K562 (cell line): Measurements from ENCODE around the gene CNOT4. TPM values are rescaled to one million over a fixed set of nuclear protein-coding genes. Genes with fewer than 3 reads are reported as not detected.

ENCODE experiments used
- ATAC-seq: fragments of 200-7000 bp; cut with Tn5 transposase; 3 replicates; pipeline ENCODE4 v1.9.1; 2020; ENCODE audit warnings: moderate library complexity
- BruUV-seq: library from RNA; stranded (reverse); fragments of 400-500 nt; replicated peaks from 2 replicates; lab custom pipeline; 2021; lab: Mats Ljungman, UMichigan
- CTCF ChIA-PET: fragments of 300-600 bp; formaldehyde crosslinking; extraction: SDS; loops from one replicate; lab custom pipeline; 2021; ENCODE audit warnings: low intra/inter-chr PET ratio; lab: Yijun Ruan, JAX
- POLR2A ChIA-PET: fragments of 300-600, 350-650 bp; sonication (Branson Sonifier 250); formaldehyde crosslinking; extraction: SDS; loops from one replicate; lab custom pipeline; 2021; ENCODE audit warnings: antibody characterized with exemption, inconsistent platforms; lab: Yijun Ruan, JAX
- DNase-seq, 4 experiments: peaks; one replicate each; pipeline versions ENCODE4 v3.0.0 to v3.0.0-alpha.2; 2011 to 2018; ENCODE audit warnings: low spot score in 3 of 4, mixed read lengths in 3 of 4; ENCODE audit errors: extremely low read depth in 1 of 4
- FAIRE-seq: peaks from 2 replicates; lab custom pipeline; 2011; peaks lifted over from hg19 to GRCh38; lab: Jason Lieb, UNC
- H2AFZ ChIP-seq: 2 replicates; pipeline ENCODE4 v1.6.0; 2011; ENCODE audit warnings: low read depth, low read length, control low read depth, inconsistent platforms
- H3K27ac ChIP-seq: fragments of 200-600 bp; 3 replicates; pipeline ENCODE4 v1.8.0; 2011; ENCODE audit warnings: low read depth, mild to moderate bottlenecking, control low read depth, inconsistent platforms, low read length, moderate library complexity, mixed read lengths; ENCODE audit errors: extremely low read depth
- H3K27me3 ChIP-seq, 2 experiments: fragments of 300-600 bp in 1 of 2; 2 replicates in 1 of 2; 3 replicates in 1 of 2; pipeline versions ENCODE4 v1.6.0 to v1.8.0; 2011; ENCODE audit warnings: inconsistent platforms in 2 of 2, low read length in 2 of 2, mild to moderate bottlenecking in 1 of 2, mixed read lengths in 1 of 2, moderate library complexity in 1 of 2; ENCODE audit not compliant: control insufficient read depth in 2 of 2, insufficient read depth in 2 of 2
- H3K36me3 ChIP-seq: fragments of 300-600 bp; 3 replicates; pipeline ENCODE4 v1.8.0; 2011; ENCODE audit warnings: mild to moderate bottlenecking, low read length, inconsistent platforms; ENCODE audit not compliant: control insufficient read depth, insufficient read depth
- H3K4me1 ChIP-seq, 2 experiments: fragments of 200-600 bp in 1 of 2; replicated peaks in 1 of 2; 2 replicates in 1 of 2; 3 replicates in 1 of 2; pipeline versions ENCODE4 v1.5.1 to v1.8.0; 2011; ENCODE audit warnings: inconsistent platforms in 2 of 2, low read length in 2 of 2, mild to moderate bottlenecking in 1 of 2, mixed read lengths in 1 of 2, moderate library complexity in 1 of 2; ENCODE audit not compliant: control insufficient read depth in 2 of 2, insufficient read depth in 2 of 2
- H3K4me2 ChIP-seq: 2 replicates; pipeline ENCODE4 v1.6.1; 2011; ENCODE audit warnings: low read length, control low read depth, inconsistent platforms, mixed read lengths; ENCODE audit not compliant: insufficient read depth
- H3K4me3 ChIP-seq: fragments of 200-600 bp; sonication (generic), shearing (Covaris generic); 2 replicates; pipeline ENCODE4 v1.5.1; 2016; ENCODE audit warnings: control low read depth, inconsistent platforms
- H3K79me2 ChIP-seq: fragments of 200-600 bp; 3 replicates; pipeline ENCODE4 v1.8.0; 2011; ENCODE audit warnings: low read length, inconsistent platforms; ENCODE audit not compliant: control insufficient read depth, insufficient read depth
- H3K9ac ChIP-seq, 2 experiments: 2 replicates each; pipeline versions ENCODE4 v1.6.0 to v1.6.1; 2011; ENCODE audit warnings: low read depth in 2 of 2, low read length in 2 of 2, control low read depth in 1 of 2, inconsistent platforms in 1 of 2, mild to moderate bottlenecking in 1 of 2, mixed read lengths in 1 of 2; ENCODE audit not compliant: insufficient read depth in 1 of 2
- H3K9me1 ChIP-seq: one replicate; pipeline ENCODE4 v1.6.0; 2011; ENCODE audit warnings: inconsistent platforms, mild to moderate bottlenecking, low read length, moderate library complexity; ENCODE audit not compliant: control insufficient read depth, insufficient read depth
- H3K9me3 ChIP-seq: replicated peaks from 2 replicates; pipeline ENCODE4 v1.5.1; 2011; ENCODE audit warnings: low read depth, low read length, inconsistent platforms; ENCODE audit not compliant: control insufficient read depth, insufficient read depth
- H4K20me1 ChIP-seq: replicated peaks from 2 replicates; pipeline ENCODE4 v1.6.1; 2011; ENCODE audit warnings: low read length, inconsistent platforms, mixed read lengths; ENCODE audit not compliant: control insufficient read depth, insufficient read depth
- BRF1 ChIP-seq: IDR thresholded peaks from 3 replicates; pipeline ENCODE4 v1.6.1; 2011; ENCODE audit warnings: borderline replicate concordance, mild to moderate bottlenecking; ENCODE audit not compliant: insufficient read length; ENCODE audit errors: extremely low read depth
- CBX5 ChIP-seq: IDR thresholded peaks from 2 replicates; pipeline ENCODE4 v1.6.1; 2014; ENCODE audit warnings: low read depth, borderline replicate concordance
- FOSL1 ChIP-seq: fragments of 200-800 bp; sonication (Bioruptor generic); conservative IDR thresholded peaks from 2 replicates; pipeline ENCODE4 v1.6.1; 2016; ENCODE audit warnings: missing genetic modification characterization, missing compliant biosample characterization
- NFIC ChIP-seq: fragments of 450-650 bp; IDR thresholded peaks from 2 replicates; pipeline ENCODE4 v1.6.1; 2017; ENCODE audit warnings: mild to moderate bottlenecking, inconsistent platforms
- SPI1 ChIP-seq: IDR thresholded peaks from 2 replicates; pipeline ENCODE4 v1.6.1; 2011; ENCODE audit warnings: low read depth, low read length, control low read depth, borderline replicate concordance
- ZNF408 ChIP-seq: fragments of 250-450 bp; sonication (Bioruptor Pico); IDR thresholded peaks from 2 replicates; pipeline ENCODE4 v1.4.0; 2020; ENCODE audit warnings: low read depth, mild to moderate bottlenecking, moderate library complexity
- WGBS: fragments of 100-300 bp; shearing (Covaris generic); methylation state at CpG from one replicate; pipeline ENCODE4 v1.1.6; 2016; ENCODE audit warnings: low coverage, mixed read lengths; ENCODE audit not compliant: insufficient coverage; ENCODE audit errors: missing lambda C conversion rate; 5-methylcytosine and 5-hydroxymethylcytosine counted together
- in situ Hi-C: fragments of 300-500 bp; cut with MboI; formaldehyde crosslinking; loops from 4 replicates; pipeline ENCODE4 v1.15.0; 2018; ENCODE audit warnings: inconsistent platforms, mixed read lengths
- intact Hi-C: fragments of 100-400 bp; cut with micrococcal nuclease; formaldehyde crosslinking; loops from 2 replicates; pipeline ENCODE4 v1.14.2; 2022
- polyA plus RNA-seq, 8 experiments: library from polyadenylated mRNA; depleted of rRNA in 4 of 8; stranded (reverse) in 5 of 8; unstranded in 3 of 8; fragments of >200 nt; fragmentation: Nextera tagmentation in 2 of 8; fragmentation: Illumina TruSeq in 1 of 8; extraction: Ambion mirVana in 2 of 8; extraction: Trizol in 1 of 8; gene quantifications; 2 replicates each; pipeline versions ENCODE4 v1.2.1 to v1.2.3, GENCODE V29; 2011 to 2014; ENCODE audit warnings: inconsistent platforms in 1 of 8, missing spikeins in 1 of 8
- total RNA-seq, 7 experiments: library from RNA; depleted of rRNA in 6 of 7; stranded (reverse); fragments of >200 nt in 6 of 7; fragmentation: Illumina TruSeq in 2 of 7; extraction: Trizol in 2 of 7; gene quantifications; 2 replicates each; pipeline versions ENCODE4 v1.2.1 to v1.2.3, GENCODE V29; 2011 to 2021; ENCODE audit warnings: low replicate concordance in 1 of 7
- TF ChIP-seq, protein P1 (sequence below): fragments of 250-450 bp; sonication (Bioruptor Pico); IDR thresholded peaks from 2 replicates; pipeline ENCODE4 v1.5.0; 2021

Gene CNOT4
- total and polyA plus RNA-seq, 9 of the 15 experiments (the other 6 are each of a cell fraction or from before 2014, with no cell fraction given) = 8.6 to 24.1 (median 15.4) TPM

DNA sequence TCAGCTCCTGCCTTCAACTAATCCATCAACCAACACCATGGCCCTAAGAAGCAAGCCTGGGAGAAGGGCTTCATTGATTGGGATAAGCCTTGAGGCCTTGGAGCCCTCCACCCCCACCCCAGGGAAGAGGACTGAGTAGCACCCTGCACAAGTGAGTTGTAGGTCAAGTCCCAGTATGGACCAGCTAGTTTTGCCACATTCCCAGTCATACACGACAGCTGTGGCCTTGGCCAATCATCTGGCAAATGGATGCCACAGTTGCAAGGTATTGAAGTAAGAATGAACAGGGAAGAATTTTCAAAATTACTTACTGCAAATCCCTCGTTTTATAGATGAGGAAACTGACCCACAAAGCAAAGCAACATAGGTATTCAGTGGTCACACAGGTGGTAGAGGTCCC is 166.5 kb downstream of the CNOT4 start (continued):
- no peak for TF ChIP-seq ZNF408

DNA sequence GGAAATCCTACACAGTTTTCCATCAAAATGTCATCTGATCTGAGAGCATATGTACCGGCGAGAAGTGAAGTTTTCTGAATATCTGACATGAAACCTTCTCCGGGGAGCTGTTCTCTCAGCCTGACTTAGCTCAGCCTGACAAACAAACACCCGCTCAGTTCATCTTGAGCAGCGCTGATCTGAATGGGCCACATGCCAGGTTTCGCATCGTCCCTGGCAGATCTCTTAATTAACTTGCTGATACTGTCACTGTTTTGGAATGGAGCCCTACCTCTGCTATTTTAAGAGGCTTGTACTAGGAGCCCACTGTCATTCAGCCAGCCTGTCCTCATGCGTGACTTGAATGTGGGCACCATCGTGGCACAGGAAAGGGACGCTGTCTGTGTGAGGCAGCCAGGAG is 167.0 kb downstream of the CNOT4 start:
- CTCF ChIA-PET = no interaction called here
- TF ChIP-seq BRF1 = no peak
- no peak for TF ChIP-seq FOSL1 (tag)
- peak; percentile 20 for TF ChIP-seq NFIC
- TF ChIP-seq CBX5 = no peak
- no peak for TF ChIP-seq SPI1
- TF ChIP-seq, protein P1, sequence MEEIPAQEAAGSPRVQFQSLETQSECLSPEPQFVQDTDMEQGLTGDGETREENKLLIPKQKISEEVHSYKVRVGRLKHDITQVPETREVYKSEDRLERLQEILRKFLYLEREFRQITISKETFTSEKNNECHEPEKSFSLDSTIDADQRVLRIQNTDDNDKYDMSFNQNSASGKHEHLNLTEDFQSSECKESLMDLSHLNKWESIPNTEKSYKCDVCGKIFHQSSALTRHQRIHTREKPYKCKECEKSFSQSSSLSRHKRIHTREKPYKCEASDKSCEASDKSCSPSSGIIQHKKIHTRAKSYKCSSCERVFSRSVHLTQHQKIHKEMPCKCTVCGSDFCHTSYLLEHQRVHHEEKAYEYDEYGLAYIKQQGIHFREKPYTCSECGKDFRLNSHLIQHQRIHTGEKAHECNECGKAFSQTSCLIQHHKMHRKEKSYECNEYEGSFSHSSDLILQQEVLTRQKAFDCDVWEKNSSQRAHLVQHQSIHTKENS (CRISPR knock-in tag) = no peak
- no peak for ATAC-seq

More for the DNA sequence above, 167.0 kb downstream of the CNOT4 start:
- H3K4me2 ChIP-seq = no peak overlapping the region
- no peaks in the 10 kb centered on the region for H3K4me1 ChIP-seq
- 0 out of 2 replicates have a peak, but pooled peaks cover 3% of the 10 kb centered on the region for H4K20me1 ChIP-seq
- no TSS peak for BruUV-seq
- H3K9me3 ChIP-seq = no peaks in the 10 kb centered on the region
- no peak overlapping the region for H2AFZ ChIP-seq
- in situ Hi-C loops (no loop called here), intact Hi-C loops (no loop called here)
- DNase-seq = no peak
- peaks cover 28 to 53% of the 10 kb centered on the region in 2 experiments for H3K27me3 ChIP-seq
- 4% methylated on average over 10 of the region's 10 CpGs for WGBS
- H3K36me3 ChIP-seq = no peaks in the 10 kb centered on the region
- no peak overlapping the region for H3K9ac ChIP-seq
- H3K4me3 ChIP-seq = no peak overlapping the region
- POLR2A ChIA-PET = interaction anchor here (0.7 kb wide), 1 partner anchor 131 kb away, joined by 3 read pairs; no protein-coding TSS in a partner anchor
- FAIRE-seq = no peak
- H3K79me2 ChIP-seq = no peaks in the 10 kb centered on the region
- no peaks in the 10 kb centered on the region for H3K9me1 ChIP-seq
- H3K27ac ChIP-seq = no peak overlapping the region
